Thyroid gland (tissue), 4 donors: ENCODE results near the gene TMSB10.

Source experiments
- POLR2A ChIP-seq, 2 donors: fragments of 450-650 bp; IDR thresholded peaks; one replicate each; pipeline ENCODE4 v1.6.1; 2017; ENCODE audit warnings: antibody characterized with exemption in 2 of 2, mild to moderate bottlenecking in 2 of 2, moderate library complexity in 1 of 2
- TF ChIP-seq, protein P1 (sequence below), 6 experiments: fragments of 200-600 bp in 3 of 6; fragments of 450-650 bp in 3 of 6; sonication (generic) in 3 of 6; IDR thresholded peaks; one replicate each; pipeline ENCODE4 v1.5.1; 2016 to 2019; ENCODE audit warnings: antibody characterized with exemption in 6 of 6, mild to moderate bottlenecking in 2 of 6, inconsistent platforms in 1 of 6, moderate library complexity in 1 of 6

DNA sequence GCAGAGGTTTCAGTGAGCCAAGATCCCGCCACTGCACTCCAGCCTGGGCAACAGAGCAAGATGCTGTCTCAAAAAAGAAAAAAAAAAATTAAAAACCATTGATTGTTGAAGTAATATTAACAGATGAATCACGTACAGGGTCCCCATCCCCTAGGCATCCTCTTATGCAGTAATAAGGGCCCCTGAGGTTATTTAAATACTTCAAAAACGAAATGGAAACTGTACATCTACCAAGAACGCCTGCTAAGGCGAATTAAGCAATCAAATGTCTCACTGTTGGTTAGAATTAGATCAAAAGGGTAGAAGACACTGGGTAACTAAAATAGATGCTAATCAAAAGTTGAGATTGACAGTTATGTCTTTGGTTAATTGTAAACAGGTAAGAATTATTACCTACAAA is 32.1 kb upstream of the TMSB10 start:
- TF ChIP-seq, protein P1, sequence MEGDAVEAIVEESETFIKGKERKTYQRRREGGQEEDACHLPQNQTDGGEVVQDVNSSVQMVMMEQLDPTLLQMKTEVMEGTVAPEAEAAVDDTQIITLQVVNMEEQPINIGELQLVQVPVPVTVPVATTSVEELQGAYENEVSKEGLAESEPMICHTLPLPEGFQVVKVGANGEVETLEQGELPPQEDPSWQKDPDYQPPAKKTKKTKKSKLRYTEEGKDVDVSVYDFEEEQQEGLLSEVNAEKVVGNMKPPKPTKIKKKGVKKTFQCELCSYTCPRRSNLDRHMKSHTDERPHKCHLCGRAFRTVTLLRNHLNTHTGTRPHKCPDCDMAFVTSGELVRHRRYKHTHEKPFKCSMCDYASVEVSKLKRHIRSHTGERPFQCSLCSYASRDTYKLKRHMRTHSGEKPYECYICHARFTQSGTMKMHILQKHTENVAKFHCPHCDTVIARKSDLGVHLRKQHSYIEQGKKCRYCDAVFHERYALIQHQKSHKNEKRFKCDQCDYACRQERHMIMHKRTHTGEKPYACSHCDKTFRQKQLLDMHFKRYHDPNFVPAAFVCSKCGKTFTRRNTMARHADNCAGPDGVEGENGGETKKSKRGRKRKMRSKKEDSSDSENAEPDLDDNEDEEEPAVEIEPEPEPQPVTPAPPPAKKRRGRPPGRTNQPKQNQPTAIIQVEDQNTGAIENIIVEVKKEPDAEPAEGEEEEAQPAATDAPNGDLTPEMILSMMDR (IDR thresholded peaks at IDR 0.05), result no peak
- no peak for TF ChIP-seq POLR2A (IDR thresholded peaks at IDR 0.05)
